Muscle of leg (tissue), 11 donors: Measurements from ENCODE around the gene ABHD2. TPM values are rescaled to one million over a fixed set of nuclear protein-coding genes. Genes with fewer than 3 reads are reported as not detected.

ENCODE experiments used
- DNase-seq: peaks from one replicate; pipeline ENCODE4 v3.0.0; 2013
- H3K27ac ChIP-seq: one replicate; pipeline ENCODE4 v1.5.1; 2013; ENCODE audit warnings: mild to moderate bottlenecking, low read length, control low read depth
- H3K27me3 ChIP-seq: one replicate; pipeline ENCODE4 v1.6.1; 2013; ENCODE audit warnings: low read length; ENCODE audit not compliant: control insufficient read depth, insufficient read depth
- H3K36me3 ChIP-seq: one replicate; pipeline ENCODE4 v1.6.1; 2013; ENCODE audit warnings: low read length; ENCODE audit not compliant: control insufficient read depth, insufficient read depth
- H3K4me1 ChIP-seq: one replicate; pipeline ENCODE4 v1.6.1; 2013; ENCODE audit warnings: low read length; ENCODE audit not compliant: control insufficient read depth, insufficient read depth
- H3K4me3 ChIP-seq: one replicate; pipeline ENCODE4 v1.5.1; 2013; ENCODE audit warnings: low read length, control low read depth
- H3K9me3 ChIP-seq: replicated peaks from 2 replicates; pipeline ENCODE4 v1.6.1; 2013; ENCODE audit warnings: low read depth, low read length; ENCODE audit not compliant: control insufficient read depth
- WGBS: methylation state at CpG from one replicate; pipeline ENCODE4 v1.1.5; 2013; ENCODE audit warnings: missing lambda C conversion rate; ENCODE audit not compliant: insufficient coverage; 5-methylcytosine and 5-hydroxymethylcytosine counted together
- polyA plus RNA-seq, 8 donors: library from polyadenylated mRNA; unstranded; fragments of 120-200 nt; gene quantifications; one replicate each; pipeline versions ENCODE4 v1.2.1 to v1.2.3, GENCODE V29; 2013; ENCODE audit warnings: inconsistent platforms in 1 of 8, low replicate concordance in 1 of 8; ENCODE audit not compliant: insufficient read length in 8 of 8, insufficient read depth in 1 of 8
- total RNA-seq: library from RNA; stranded (reverse); fragments of 120-200 nt; gene quantifications from one replicate; pipeline ENCODE4 v1.2.4, GENCODE V29; 2013

Gene ABHD2
- total and polyA plus RNA-seq, 9 donors, result 15.2 to 29.6 (median 20.4) TPM

DNA sequence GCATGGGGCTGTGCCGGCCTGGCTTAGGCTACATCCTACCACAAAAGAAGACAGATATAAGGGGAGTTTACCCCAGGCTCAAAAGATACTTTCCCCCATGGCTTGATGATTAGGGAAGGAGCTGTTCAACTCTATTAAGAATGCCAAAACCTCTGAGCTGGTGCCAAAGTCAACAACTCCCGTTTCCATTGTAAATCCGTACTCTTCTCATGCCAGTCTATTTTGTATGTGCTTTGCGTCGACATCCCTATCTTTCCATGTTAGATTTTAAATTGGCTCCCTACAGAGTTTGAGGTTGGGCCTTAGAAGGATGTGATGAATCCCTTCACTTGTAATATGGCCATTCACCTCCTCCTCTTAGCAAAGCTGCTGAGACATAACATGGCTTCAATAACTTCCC is 86.2 kb downstream of the ABHD2 start:
- H3K4me1 ChIP-seq, result peaks cover 7% of the 10 kb centered on the region
- no peaks in the 10 kb centered on the region for H3K9me3 ChIP-seq
- H3K27ac ChIP-seq, result no peak overlapping the region
- H3K4me3 ChIP-seq, result no peak overlapping the region
- H3K27me3 ChIP-seq, result no peaks in the 10 kb centered on the region
- peaks cover 21% of the 10 kb centered on the region for H3K36me3 ChIP-seq
- no peak for DNase-seq
- no CpG with 5 or more reads among the region's 5 CpGs for WGBS

DNA sequence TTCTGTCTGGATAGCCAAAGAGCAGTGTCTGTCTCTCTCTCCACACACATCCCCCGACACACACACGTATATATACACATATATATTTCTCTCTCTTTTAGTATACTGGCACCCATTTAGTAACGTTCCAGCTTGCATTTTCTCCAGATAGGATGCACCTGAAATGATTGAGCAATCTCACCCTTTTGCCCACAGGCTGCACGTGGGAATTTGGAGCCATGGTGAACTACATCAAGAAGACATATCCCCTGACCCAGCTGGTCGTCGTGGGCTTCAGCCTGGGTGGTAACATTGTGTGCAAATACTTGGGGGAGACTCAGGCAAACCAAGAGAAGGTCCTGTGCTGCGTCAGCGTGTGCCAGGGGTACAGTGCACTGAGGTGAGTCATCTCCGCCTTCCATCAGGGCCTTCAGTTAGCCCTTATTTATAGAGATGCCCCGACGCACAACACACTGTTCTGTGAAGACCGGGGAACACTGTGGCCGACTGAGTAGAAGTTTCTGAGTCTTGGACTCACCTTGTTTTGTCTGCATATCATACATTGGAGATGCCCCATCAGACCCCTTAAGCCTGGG is 87.4 kb downstream of the ABHD2 start:
- no peak for DNase-seq
- H3K9me3 ChIP-seq, result no peaks in the 10 kb centered on the region
- no peak overlapping the region for H3K4me3 ChIP-seq
- peaks cover 26% of the 10 kb centered on the region for H3K36me3 ChIP-seq
- 59% methylated on average over 6 of the region's 13 CpGs for WGBS
- peaks cover 7% of the 10 kb centered on the region for H3K4me1 ChIP-seq
- no peaks in the 10 kb centered on the region for H3K27me3 ChIP-seq
- no peak overlapping the region for H3K27ac ChIP-seq

DNA sequence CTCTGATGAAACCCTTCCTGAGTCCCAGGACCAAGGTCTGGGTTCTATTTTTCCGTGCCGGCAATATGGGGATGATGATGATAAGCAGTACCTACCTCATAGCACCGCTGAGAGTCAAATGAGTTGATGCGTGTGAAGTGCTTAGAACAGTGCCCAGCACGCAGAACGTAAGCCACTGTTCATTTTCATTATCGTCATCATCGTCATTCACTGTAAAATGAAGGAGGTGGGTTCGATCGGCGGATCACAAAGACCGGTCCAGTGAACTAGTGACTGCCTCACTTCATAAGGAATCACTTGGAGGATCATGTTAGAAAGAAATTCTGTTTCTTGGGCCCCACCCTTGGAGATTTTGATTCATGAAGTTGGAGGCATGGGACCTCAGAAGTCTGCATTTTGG is 88.9 kb downstream of the ABHD2 start:
- Histone ChIP-seq H3K27me3 (no peaks in the 10 kb centered on the region), H3K27ac (peak overlapping the region; percentile 67), H3K36me3 (peaks cover 27% of the 10 kb centered on the region), H3K4me1 (peaks cover 6% of the 10 kb centered on the region), H3K9me3 (no peaks in the 10 kb centered on the region), H3K4me3 (no peak overlapping the region)
- DNase-seq, result no peak
- 75% methylated on average over 6 of the region's 12 CpGs for WGBS

DNA sequence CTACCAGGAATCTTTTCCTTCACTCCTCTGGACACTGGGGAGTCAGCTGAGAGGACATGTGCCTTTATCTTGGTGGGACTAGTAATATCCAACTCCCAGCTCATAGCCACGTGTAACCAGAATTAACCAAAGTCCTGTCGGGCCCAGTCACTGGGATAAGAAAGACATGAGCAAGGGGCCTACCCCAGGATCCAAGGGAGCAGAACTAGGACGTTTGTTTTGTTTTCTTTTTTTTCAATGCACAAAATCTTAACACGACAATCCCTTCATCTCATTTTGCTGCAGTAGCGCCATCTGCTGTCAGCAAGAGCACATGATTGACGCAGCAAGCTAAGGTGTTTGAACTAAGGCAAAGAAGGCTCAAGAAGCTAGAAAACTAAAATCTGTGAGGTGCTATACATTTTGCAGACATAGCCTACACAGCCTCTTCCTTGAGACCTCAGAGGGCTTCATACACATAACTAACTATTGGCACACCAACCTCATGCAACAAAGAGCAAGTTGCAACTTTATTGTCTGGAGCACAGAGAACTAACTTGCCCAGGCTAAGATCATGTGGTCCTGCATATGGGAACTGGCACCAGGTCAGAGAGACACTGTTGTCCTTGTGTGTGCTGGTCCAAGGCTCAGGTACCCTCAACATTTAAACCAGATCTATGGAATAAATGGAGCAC is 89.5 kb downstream of the ABHD2 start:
- WGBS, result 0% methylated on average over 4 of the region's 6 CpGs
- peaks cover 29% of the 10 kb centered on the region for H3K36me3 ChIP-seq
- H3K4me1 ChIP-seq, result peaks cover 6% of the 10 kb centered on the region
- H3K27ac ChIP-seq, result peak overlapping the region; percentile 67
- DNase-seq, result peak; percentile 92
- no peak overlapping the region for H3K4me3 ChIP-seq
- no peaks in the 10 kb centered on the region for H3K27me3 ChIP-seq
- no peaks in the 10 kb centered on the region for H3K9me3 ChIP-seq

DNA sequence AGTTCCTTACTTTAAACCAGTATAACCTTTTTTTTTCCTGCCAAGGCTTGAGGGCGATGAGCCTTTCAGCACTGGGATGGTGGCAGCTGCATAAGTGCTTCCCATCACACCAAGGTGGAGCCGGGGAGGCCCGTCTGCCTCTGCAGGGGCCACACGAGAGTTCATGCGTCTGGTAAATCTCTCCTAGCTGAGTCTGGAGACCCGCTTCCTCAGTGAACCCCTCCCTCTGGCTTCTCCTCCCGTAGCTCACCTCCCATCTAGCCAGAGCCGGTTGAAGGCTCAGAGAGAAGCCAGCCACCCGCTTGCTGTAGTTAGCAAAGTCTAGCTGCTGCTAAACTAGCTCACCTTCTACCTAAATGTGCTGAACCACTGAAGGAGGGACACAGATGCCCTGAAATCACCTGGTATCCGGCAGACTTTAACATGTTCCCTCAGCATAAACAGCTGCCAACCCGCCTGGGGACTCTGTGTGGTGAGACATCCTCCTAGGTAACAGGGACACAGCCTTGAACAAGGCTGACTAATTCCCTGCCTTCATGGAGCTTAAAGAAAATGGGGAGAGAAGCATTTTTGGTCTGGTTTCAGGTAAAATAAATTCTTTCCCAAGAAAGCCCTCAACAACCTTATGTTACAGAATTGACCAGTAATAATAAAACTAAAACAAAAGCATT is 90.2 kb downstream of the ABHD2 start:
- no peaks in the 10 kb centered on the region for H3K9me3 ChIP-seq
- DNase-seq, result no peak
- H3K36me3 ChIP-seq, result peaks cover 27% of the 10 kb centered on the region
- 65% methylated on average over 8 of the region's 11 CpGs for WGBS
- H3K4me1 ChIP-seq, result peaks cover 6% of the 10 kb centered on the region
- no peak overlapping the region for H3K27ac ChIP-seq
- no peaks in the 10 kb centered on the region for H3K27me3 ChIP-seq
- H3K4me3 ChIP-seq, result no peak overlapping the region

DNA sequence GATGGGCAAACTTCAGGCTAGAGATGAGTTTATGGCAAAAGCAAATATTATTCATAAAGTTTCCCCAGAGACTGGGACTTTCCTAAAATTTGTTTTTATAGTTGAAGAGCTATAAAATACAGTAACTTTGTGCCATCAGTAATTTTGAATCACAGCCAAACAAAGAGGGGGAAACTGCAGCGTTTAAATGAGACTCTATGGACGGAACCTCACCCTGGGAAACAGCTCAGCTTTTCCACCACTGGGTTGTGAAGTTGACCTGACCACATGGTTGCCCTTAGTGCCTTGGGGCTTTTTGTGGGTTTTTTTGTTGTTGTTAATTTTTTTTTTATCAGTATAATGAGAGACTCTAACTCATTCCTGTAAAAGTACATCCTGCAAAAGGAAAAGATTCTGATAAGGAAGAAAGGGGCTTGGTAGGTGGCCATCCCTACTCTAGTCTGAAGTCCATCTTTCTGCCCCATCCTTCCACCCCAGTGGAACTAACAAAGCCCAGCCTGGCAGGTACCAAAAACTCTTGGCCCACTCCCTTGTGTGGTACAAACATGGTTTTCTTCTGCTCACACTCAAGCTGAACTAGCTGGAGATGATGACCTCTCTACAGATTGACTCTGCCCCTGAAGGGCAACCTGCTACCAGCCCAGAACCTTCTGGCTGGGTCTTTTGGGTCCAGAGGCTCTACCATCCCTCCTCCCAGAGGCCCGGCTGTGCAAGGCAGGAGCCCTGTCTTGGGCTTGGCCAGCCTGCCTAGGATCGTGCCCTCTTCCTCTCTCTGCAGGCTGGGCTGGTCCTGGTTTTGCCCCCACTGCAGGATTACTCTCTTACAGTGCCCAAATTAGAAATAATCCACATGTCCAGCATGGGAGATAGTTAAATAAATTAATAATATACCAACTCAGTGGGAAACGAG is 92.0 kb downstream of the ABHD2 start:
- H3K9me3 ChIP-seq, result no peaks in the 10 kb centered on the region
- peaks cover 6% of the 10 kb centered on the region for H3K4me1 ChIP-seq
- peaks cover 36% of the 10 kb centered on the region for H3K36me3 ChIP-seq
- H3K4me3 ChIP-seq, result no peak overlapping the region
- no peak for DNase-seq
- no CpG with 5 or more reads among the region's 5 CpGs for WGBS
- H3K27ac ChIP-seq, result no peak overlapping the region
- no peaks in the 10 kb centered on the region for H3K27me3 ChIP-seq

DNA sequence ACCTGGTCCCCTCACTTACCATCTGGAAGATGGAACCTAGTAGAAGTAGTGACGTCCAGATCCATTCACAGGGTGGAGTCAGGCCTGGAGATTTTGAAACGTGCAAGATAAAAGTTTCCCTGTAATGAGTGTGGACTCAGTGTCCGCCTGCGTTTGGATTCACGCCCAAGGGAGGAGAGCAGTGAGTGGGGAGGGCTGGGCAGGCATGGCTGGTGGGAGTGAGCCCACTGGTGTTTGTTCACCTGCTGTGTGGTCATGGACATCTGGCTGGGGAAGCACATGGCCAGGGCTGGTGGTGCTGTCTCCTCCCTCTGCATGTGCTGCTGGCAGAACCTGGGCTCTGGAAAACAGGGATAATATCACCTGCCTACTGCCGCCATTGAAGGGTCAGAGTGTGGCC is 96.1 kb downstream of the ABHD2 start:
- no peak for DNase-seq
- H3K27ac ChIP-seq, result no peak overlapping the region
- H3K4me1 ChIP-seq, result no peaks in the 10 kb centered on the region
- H3K27me3 ChIP-seq, result no peaks in the 10 kb centered on the region
- peaks cover 53% of the 10 kb centered on the region for H3K36me3 ChIP-seq
- 68% methylated on average over 6 of the region's 6 CpGs for WGBS
- H3K4me3 ChIP-seq, result no peak overlapping the region
- H3K9me3 ChIP-seq, result no peaks in the 10 kb centered on the region

DNA sequence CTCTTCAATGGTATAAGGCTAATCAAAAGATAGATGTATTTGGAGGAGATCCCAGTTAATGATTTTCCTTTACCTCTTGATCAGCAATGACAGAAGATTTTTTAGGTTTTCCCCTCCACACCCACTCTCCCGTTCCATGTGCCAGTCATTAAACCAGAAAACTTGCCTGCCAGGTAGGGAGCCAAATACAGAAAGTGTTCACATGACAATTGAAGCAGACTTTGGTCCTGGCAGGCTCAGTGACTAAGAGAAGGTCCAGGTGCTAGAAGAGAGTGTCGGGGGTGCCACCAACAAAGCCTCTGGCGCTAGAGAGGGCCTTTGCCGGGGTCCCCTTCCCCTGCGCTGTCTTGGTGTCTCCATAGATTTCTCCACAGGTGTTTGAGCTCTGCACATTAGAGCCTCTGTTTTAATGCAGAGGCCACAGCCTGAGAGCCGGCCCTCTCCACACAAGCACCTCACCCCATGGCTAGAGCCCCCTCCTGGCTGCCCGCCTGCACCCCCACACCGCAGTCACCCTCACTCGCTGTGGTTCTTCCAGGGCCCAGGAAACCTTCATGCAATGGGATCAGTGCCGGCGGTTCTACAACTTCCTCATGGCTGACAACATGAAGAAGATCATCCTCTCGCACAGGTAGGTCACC is 96.8 kb downstream of the ABHD2 start:
- no peak overlapping the region for H3K4me3 ChIP-seq
- no peaks in the 10 kb centered on the region for H3K4me1 ChIP-seq
- no peak for DNase-seq
- H3K27ac ChIP-seq, result no peak overlapping the region
- WGBS, result 90% methylated on average over 10 of the region's 12 CpGs
- H3K27me3 ChIP-seq, result no peaks in the 10 kb centered on the region
- H3K9me3 ChIP-seq, result no peaks in the 10 kb centered on the region
- H3K36me3 ChIP-seq, result peaks cover 56% of the 10 kb centered on the region

DNA sequence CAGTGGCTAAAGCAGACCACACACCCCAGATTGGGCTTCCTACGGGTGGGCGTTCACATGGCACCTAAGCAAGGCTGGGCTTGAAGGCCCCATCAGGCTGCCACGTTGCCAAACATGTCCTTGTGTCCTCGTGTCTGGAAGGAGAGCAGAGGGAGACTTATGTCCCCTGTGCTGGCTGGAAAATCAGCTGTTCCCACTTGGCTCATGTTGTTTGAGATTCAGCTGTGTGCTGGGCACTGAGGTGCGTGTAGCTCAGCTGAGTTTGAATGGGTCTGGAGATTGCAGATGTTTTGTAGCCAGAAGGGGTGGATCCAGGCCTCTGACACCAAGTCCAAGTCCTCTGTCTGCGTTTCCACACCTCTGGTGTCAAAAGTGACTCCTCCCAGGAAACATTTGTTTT is 98.5 kb downstream of the ABHD2 start:
- Histone ChIP-seq H3K4me1 (no peaks in the 10 kb centered on the region), H3K27ac (no peak overlapping the region), H3K9me3 (no peaks in the 10 kb centered on the region), H3K4me3 (no peak overlapping the region), H3K36me3 (peaks cover 63% of the 10 kb centered on the region), H3K27me3 (no peaks in the 10 kb centered on the region)
- DNase-seq, result no peak
- WGBS, result 66% methylated on average over 6 of the region's 6 CpGs
